SK-N-SH (cell line): ENCODE measurements around the gene SNED1. TPM values are rescaled to one million over a fixed set of nuclear protein-coding genes. Genes with fewer than 3 reads are reported as not detected.

ENCODE experiments used
- CTCF ChIA-PET: fragments of 300-600, 350-600 bp; formaldehyde crosslinking; extraction: SDS; loops from one replicate; lab custom pipeline; 2021; lab: Yijun Ruan, JAX
- POLR2A ChIA-PET: fragments of 350-600 bp; sonication (Branson Sonifier 250); formaldehyde crosslinking; extraction: SDS; loops from one replicate; lab custom pipeline; 2020; ENCODE audit warnings: antibody characterized with exemption, inconsistent platforms; lab: Yijun Ruan, JAX
- DNase-seq: peaks from one replicate; pipeline ENCODE4 v3.0.0; 2012
- H2AFZ ChIP-seq: fragments of 200-600 bp; sonication (generic); 2 replicates; pipeline ENCODE4 v1.8.1; 2016; ENCODE audit warnings: antibody characterized with exemption, mild to moderate bottlenecking, low read depth
- H3F3A ChIP-seq: fragments of 200-600 bp; sonication (generic); replicated peaks from 2 replicates; pipeline ENCODE3; 2016; ENCODE audit warnings: antibody characterized with exemption, mild to moderate bottlenecking; ENCODE audit not compliant: insufficient read depth
- H3K27ac ChIP-seq, 2 experiments: fragments of 200-500 bp in 1 of 2; fragments of 200-600 bp in 1 of 2; sonication (Bioruptor generic) in 1 of 2; sonication (generic), shearing (Covaris generic) in 1 of 2; 2 replicates each; pipeline versions ENCODE4 v1.5.1 to v1.6.1; 2014 to 2016; ENCODE audit warnings: low read depth in 2 of 2, inconsistent platforms in 1 of 2, low read length in 1 of 2, mild to moderate bottlenecking in 1 of 2, mixed read lengths in 1 of 2
- H3K27me3 ChIP-seq: fragments of 200-600 bp; sonication (generic), shearing (Covaris generic); 2 replicates; pipeline ENCODE4 v1.6.1; 2016; ENCODE audit warnings: mixed run types; ENCODE audit not compliant: insufficient read depth
- H3K36me3 ChIP-seq, 2 experiments: fragments of 200-500 bp in 1 of 2; fragments of 200-600 bp in 1 of 2; sonication (Bioruptor generic) in 1 of 2; sonication (generic) in 1 of 2; replicated peaks in 1 of 2; 2 replicates each; pipeline versions ENCODE3 to v1.5.1; 2014 to 2016; ENCODE audit warnings: low read length in 1 of 2, mild to moderate bottlenecking in 1 of 2; ENCODE audit not compliant: insufficient read depth in 2 of 2, control insufficient read depth in 1 of 2
- H3K4me1 ChIP-seq, 2 experiments: fragments of 200-500 bp in 1 of 2; fragments of 200-600 bp in 1 of 2; sonication (Bioruptor generic) in 1 of 2; sonication (generic), shearing (Covaris generic) in 1 of 2; 2 replicates each; pipeline versions ENCODE4 v1.5.1 to v1.6.1; 2014 to 2016; ENCODE audit warnings: low read depth in 1 of 2, low read length in 1 of 2, mixed run types in 1 of 2; ENCODE audit not compliant: insufficient read depth in 2 of 2, control insufficient read depth in 1 of 2
- H3K4me2 ChIP-seq: fragments of 200-600 bp; sonication (generic), shearing (Covaris generic); 2 replicates; pipeline ENCODE4 v1.6.1; 2017; ENCODE audit warnings: mixed run types
- H3K4me3 ChIP-seq, 2 experiments: fragments of 200-500 bp in 1 of 2; fragments of 200-600 bp in 1 of 2; sonication (Bioruptor generic) in 1 of 2; sonication (generic), shearing (Covaris generic) in 1 of 2; 2 replicates each; pipeline versions ENCODE4 v1.5.1 to v1.8.1; 2014 to 2016; ENCODE audit warnings: low read depth in 2 of 2, inconsistent platforms in 1 of 2, low read length in 1 of 2, mild to moderate bottlenecking in 1 of 2, mixed read lengths in 1 of 2, moderate library complexity in 1 of 2
- H3K79me2 ChIP-seq: fragments of 200-600 bp; sonication (generic); 2 replicates; pipeline ENCODE4 v1.8.1; 2017; ENCODE audit warnings: mild to moderate bottlenecking; ENCODE audit not compliant: insufficient read depth
- H3K9ac ChIP-seq: fragments of 200-600 bp; sonication (generic); 2 replicates; pipeline ENCODE4 v1.6.1; 2017; ENCODE audit warnings: mixed run types
- H3K9me2 ChIP-seq: fragments of 200-600 bp; sonication (generic); 2 replicates; pipeline ENCODE4 v1.6.1; 2017; ENCODE audit warnings: mixed run types
- H3K9me3 ChIP-seq: fragments of 200-600 bp; sonication (generic); 2 replicates; pipeline ENCODE4 v1.6.1; 2017; ENCODE audit warnings: mixed run types, mild to moderate bottlenecking, moderate library complexity
- H4K20me1 ChIP-seq: fragments of 200-600 bp; sonication (generic); 2 replicates; pipeline ENCODE4 v1.6.1; 2017; ENCODE audit warnings: mild to moderate bottlenecking, mixed run types; ENCODE audit not compliant: insufficient read depth
- ELF1 ChIP-seq: IDR thresholded peaks from 2 replicates; pipeline ENCODE4 v1.4.0; 2012
- EP300 ChIP-seq, 2 experiments: IDR thresholded peaks; 2 replicates each; pipeline versions ENCODE4 v1.4.0 to v1.6.1; 2012; ENCODE audit warnings: borderline replicate concordance in 1 of 2, low read depth in 1 of 2, low read length in 1 of 2
- FOSL2 ChIP-seq: IDR thresholded peaks from 2 replicates; pipeline ENCODE4 v1.4.0; 2012; ENCODE audit warnings: low read depth, mild to moderate bottlenecking, moderate library complexity, borderline replicate concordance
- FOXJ3 ChIP-seq: sonication (generic); formaldehyde crosslinking; IDR thresholded peaks from 2 replicates; pipeline ENCODE4 v1.5.1; 2020; ENCODE audit warnings: mild to moderate bottlenecking, missing genetic modification reagents
- GATA2 ChIP-seq: sonication (generic); formaldehyde crosslinking; IDR thresholded peaks from 2 replicates; pipeline ENCODE4 v1.5.0; 2020; ENCODE audit warnings: mild to moderate bottlenecking, missing genetic modification reagents
- IRF3 ChIP-seq: fragments of 150-350 bp; IDR thresholded peaks from 2 replicates; pipeline ENCODE4 v1.6.1; 2016; ENCODE audit warnings: mild to moderate bottlenecking, low read depth, low read length
- JUND ChIP-seq: IDR thresholded peaks from 2 replicates; pipeline ENCODE4 v1.4.0; 2012
- MEF2A ChIP-seq: IDR thresholded peaks from 2 replicates; pipeline ENCODE4 v1.4.0; 2012; ENCODE audit warnings: low read depth, borderline replicate concordance
- NFIC ChIP-seq: IDR thresholded peaks from 2 replicates; pipeline ENCODE4 v1.4.0; 2012; ENCODE audit warnings: borderline replicate concordance
- POLR2AphosphoS5 ChIP-seq: IDR thresholded peaks from 2 replicates; pipeline ENCODE4 v1.6.1; 2012; ENCODE audit warnings: low read depth, low read length
- RFX5 ChIP-seq: IDR thresholded peaks from 2 replicates; pipeline ENCODE4 v1.6.1; 2012; ENCODE audit warnings: mild to moderate bottlenecking, improper control_type of control experiment, low read length
- RXRA ChIP-seq: IDR thresholded peaks from 2 replicates; pipeline ENCODE4 v1.4.0; 2012; ENCODE audit warnings: low read depth, mild to moderate bottlenecking, borderline replicate concordance
- SMC3 ChIP-seq: IDR thresholded peaks from 2 replicates; pipeline ENCODE4 v1.6.1; 2012; ENCODE audit warnings: low read depth, low read length, improper control_type of control experiment
- TCF12 ChIP-seq: IDR thresholded peaks from 2 replicates; pipeline ENCODE4 v1.4.0; 2012
- TEAD4 ChIP-seq: IDR thresholded peaks from 2 replicates; pipeline ENCODE4 v1.4.0; 2012; ENCODE audit warnings: mild to moderate bottlenecking, borderline replicate concordance; ENCODE audit not compliant: insufficient read depth
- USF2 ChIP-seq: fragments of 150-350 bp; IDR thresholded peaks from 2 replicates; pipeline ENCODE4 v1.6.1; 2017; ENCODE audit warnings: antibody characterized with exemption, low read length, low read depth, borderline replicate concordance
- WGBS: methylation state at CpG from one replicate; pipeline ENCODE4 v1.1.6; 2017; ENCODE audit warnings: low lambda C conversion rate; 5-methylcytosine and 5-hydroxymethylcytosine counted together
- polyA plus RNA-seq, 3 experiments: library from polyadenylated mRNA; depleted of rRNA; stranded (reverse); fragments of >200 nt; gene quantifications; 2 replicates each; pipeline ENCODE4 v1.2.3, GENCODE V29; 2012

The SNED1 gene
- polyA plus RNA-seq, 1 of the 3 experiments (the other 2 are of a cell fraction) = 0.03 TPM

- no peaks in the 10 kb centered on the region for H3K27me3 ChIP-seq
- H2AFZ ChIP-seq = no peak overlapping the region
- 79% methylated on average over 11 of the region's 16 CpGs for WGBS
- POLR2A ChIA-PET = no interaction called here
- H3K9me2 ChIP-seq = no peaks in the 10 kb centered on the region
- H3K27ac ChIP-seq = no peak overlapping the region
- no peak overlapping the region for H3K4me3 ChIP-seq
- H3K9me3 ChIP-seq = no peaks in the 10 kb centered on the region
- H4K20me1 ChIP-seq = no peaks in the 10 kb centered on the region
- no peak for DNase-seq
- no peaks in the 10 kb centered on the region for H3K79me2 ChIP-seq
- H3K4me2 ChIP-seq = no peak overlapping the region
- H3K9ac ChIP-seq = no peak overlapping the region
- TF ChIP-seq FOXJ3 (CRISPR knock-in tag) (no peak), TEAD4 (no peak), RXRA (no peak), POLR2AphosphoS5 (no peak), FOSL2 (no peak), USF2 (no peak), SMC3 (no peak), EP300 (IDR thresholded peaks at IDR 0.05; ENCODE audit: borderline replicate concordance in 1 of 2, low read depth in 1 of 2, low read length in 1 of 2) (no peak)
- no peaks in the 10 kb centered on the region for H3F3A ChIP-seq
- H3K4me1 ChIP-seq = peaks cover 0 to 3% of the 10 kb centered on the region in 2 experiments; a peak in 1 of 4 replicates
- no peaks in the 10 kb centered on the region for H3K36me3 ChIP-seq
- CTCF ChIA-PET = interaction anchor here (0.7 kb wide), 1 partner anchor 13 kb away, joined by 3 read pairs; no protein-coding TSS in a partner anchor
Observed at GRCh38 chr2:240997141-240997855, 1.1 kb upstream of the SNED1 start.

GRCh38 chr2:240998706-240998994 lies 232 bp downstream of the SNED1 start:
- Histone ChIP-seq H3K27ac (no peak overlapping the region), H3K4me2 (no peak overlapping the region), H3K36me3 (no peaks in the 10 kb centered on the region), H3K9me3 (no peaks in the 10 kb centered on the region; the same call in 1 of the 2 replicates), H2AFZ (no peak overlapping the region), H3K4me1 (peaks cover 0 to 3% of the 10 kb centered on the region in 2 experiments; a peak in 1 of 4 replicates), H3K9me2 (no peaks in the 10 kb centered on the region), H3F3A (no peaks in the 10 kb centered on the region), H3K4me3 (peak overlapping the region in 1 of 2 experiments; percentile 36; a peak in 2 of 4 replicates), H3K9ac (no peak overlapping the region), H3K27me3 (no peaks in the 10 kb centered on the region), H3K79me2 (no peaks in the 10 kb centered on the region), H4K20me1 (no peaks in the 10 kb centered on the region)
- TF ChIP-seq USF2 = no peak
- TF ChIP-seq MEF2A = no peak
- no peak for TF ChIP-seq RFX5
- TF ChIP-seq ELF1 = no peak
- TF ChIP-seq EP300 (IDR thresholded peaks at IDR 0.05; ENCODE audit: borderline replicate concordance in 1 of 2, low read depth in 1 of 2, low read length in 1 of 2) = no peak
- no peak for TF ChIP-seq RXRA
- no peak for TF ChIP-seq NFIC
- no peak for TF ChIP-seq POLR2AphosphoS5
- no peak for TF ChIP-seq JUND
- TF ChIP-seq TCF12 = no peak
- TF ChIP-seq FOSL2 = no peak
- no peak for TF ChIP-seq IRF3
- no peak for TF ChIP-seq GATA2
- POLR2A ChIA-PET = no interaction called here
- CTCF ChIA-PET = no interaction called here
- DNase-seq = no peak
- 0% methylated on average over 7 of the region's 51 CpGs for WGBS
